ENCODE data around the gene OAS3.
"Not testable (repeated sequence)": the region's sequence is repeated elsewhere in the genome, so short reads cannot be mapped to it uniquely, and the experiment has no call there.

Gene OAS3

DNA sequence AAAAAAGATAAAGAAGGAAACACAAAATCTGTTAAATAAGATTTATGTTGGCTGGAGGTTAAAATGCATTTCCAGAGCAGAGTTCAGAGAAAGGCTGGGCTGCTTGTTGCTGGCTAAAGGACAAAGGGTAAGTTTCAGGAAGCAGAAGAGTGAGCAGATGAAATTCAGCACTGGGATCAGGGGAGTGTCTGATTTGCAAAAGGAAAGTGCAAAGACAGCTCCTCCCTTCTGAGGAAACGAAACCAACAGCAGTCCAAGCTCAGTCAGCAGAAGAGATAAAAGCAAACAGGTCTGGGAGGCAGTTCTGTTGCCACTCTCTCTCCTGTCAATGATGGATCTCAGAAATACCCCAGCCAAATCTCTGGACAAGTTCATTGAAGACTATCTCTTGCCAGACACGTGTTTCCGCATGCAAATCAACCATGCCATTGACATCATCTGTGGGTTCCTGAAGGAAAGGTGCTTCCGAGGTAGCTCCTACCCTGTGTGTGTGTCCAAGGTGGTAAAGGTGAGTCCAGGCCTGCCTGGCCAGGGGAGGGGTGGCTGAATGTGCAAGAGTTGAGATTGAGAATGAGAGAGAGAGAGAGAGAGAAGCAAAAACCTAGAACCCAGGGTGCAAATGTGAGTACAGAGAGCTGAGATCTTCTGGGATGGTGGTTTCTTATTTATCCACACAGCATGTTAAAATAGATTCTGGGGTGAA is 31.4 kb upstream of the OAS3 start, which contains the start of gene OAS1:
TSS of gene OAS1 (plus strand) at position 251 of the 703 bp plus-strand sequence. CDS start at position 329, 78 bp downstream.
- H3K4me3 ChIP-seq: peak within 1 kb of the TSS; percentile 59

GRCh38 chr12:112907415-112908157 is 30.7 kb upstream of the OAS3 start:
- Histone ChIP-seq H3K4me1 (peaks cover 19% of the 10 kb centered on the region), H3K36me3 (no peaks in the 10 kb centered on the region), H3K4me3 (peak overlapping the region; percentile 59), H3K9me3 (peaks cover 12% of the 10 kb centered on the region), H3K9ac (0 out of 2 replicates have a peak overlapping the region, but pooled peaks have one; percentile 40), H4K20me1 (no peaks in the 10 kb centered on the region), H3K27me3 (no peaks in the 10 kb centered on the region), H3K27ac (no peak overlapping the region), H3K4me2 (peak overlapping the region; percentile 88)
- no peak for TF ChIP-seq Cebpa-rat (IDR thresholded peaks at IDR 0.05)

More for the DNA sequence above, 31.4 kb upstream of the OAS3 start, which contains the start of gene OAS1:
- H3K4me2 ChIP-seq: peak within 1 kb of the TSS; percentile 88
- H3K27ac ChIP-seq: peak within 1 kb of the TSS; percentile 42; the same call in 1 of the 2 replicates
- peak within 1 kb of the TSS; percentile 40; the same call in 1 of the 2 replicates for H3K9ac ChIP-seq
- no peaks in the 10 kb centered on the region for H3K27me3 ChIP-seq
- H3K4me1 ChIP-seq: peaks cover 26% of the 10 kb centered on the region
- no peak for TF ChIP-seq Cebpa-rat (IDR thresholded peaks at IDR 0.05)
- H3K9me3 ChIP-seq: peaks cover 5% of the 10 kb centered on the region
- H3K36me3 ChIP-seq: no peaks in the 10 kb centered on the region
- no peaks in the 10 kb centered on the region for H4K20me1 ChIP-seq

DNA sequence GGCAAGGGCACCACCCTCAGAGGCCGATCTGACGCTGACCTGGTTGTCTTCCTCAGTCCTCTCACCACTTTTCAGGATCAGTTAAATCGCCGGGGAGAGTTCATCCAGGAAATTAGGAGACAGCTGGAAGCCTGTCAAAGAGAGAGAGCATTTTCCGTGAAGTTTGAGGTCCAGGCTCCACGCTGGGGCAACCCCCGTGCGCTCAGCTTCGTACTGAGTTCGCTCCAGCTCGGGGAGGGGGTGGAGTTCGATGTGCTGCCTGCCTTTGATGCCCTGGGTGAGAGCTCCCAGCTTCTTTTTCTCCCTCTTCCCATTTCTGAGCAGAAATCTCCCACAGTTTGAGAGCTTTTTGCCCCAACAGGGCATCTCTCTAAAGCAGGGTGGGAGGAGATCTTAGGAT is 29.7 kb upstream of the OAS3 start:
- Histone ChIP-seq H3K9me3 (peaks cover 21% of the 10 kb centered on the region), H3K4me3 (no peak overlapping the region), H3K4me1 (peaks cover 19% of the 10 kb centered on the region), H3K36me3 (no peaks in the 10 kb centered on the region), H4K20me1 (no peaks in the 10 kb centered on the region), H3K27me3 (no peaks in the 10 kb centered on the region), H3K4me2 (no peak overlapping the region), H3K27ac (no peak overlapping the region), H3K9ac (no peak overlapping the region)
- TF ChIP-seq Cebpa-rat (IDR thresholded peaks at IDR 0.05): no peak

- no peak for TF ChIP-seq Cebpa-rat (IDR thresholded peaks at IDR 0.05)
- no peak overlapping the region for H3K9ac ChIP-seq
- peaks cover 28% of the 10 kb centered on the region for H3K9me3 ChIP-seq
- no peaks in the 10 kb centered on the region for H4K20me1 ChIP-seq
- H3K27me3 ChIP-seq: no peaks in the 10 kb centered on the region
- H3K27ac ChIP-seq: no peak overlapping the region
- H3K4me3 ChIP-seq: no peak overlapping the region
- no peaks in the 10 kb centered on the region for H3K36me3 ChIP-seq
- peaks cover 19% of the 10 kb centered on the region for H3K4me1 ChIP-seq
- no peak overlapping the region for H3K4me2 ChIP-seq
Observed at GRCh38 chr12:112909693-112910092, 28.6 kb upstream of the OAS3 start.

- no peak overlapping the region for H3K4me2 ChIP-seq
- no peak for TF ChIP-seq Cebpa-rat (IDR thresholded peaks at IDR 0.05)
Observed at GRCh38 chr12:112913038-112913688, 25.1 kb upstream of the OAS3 start.

DNA sequence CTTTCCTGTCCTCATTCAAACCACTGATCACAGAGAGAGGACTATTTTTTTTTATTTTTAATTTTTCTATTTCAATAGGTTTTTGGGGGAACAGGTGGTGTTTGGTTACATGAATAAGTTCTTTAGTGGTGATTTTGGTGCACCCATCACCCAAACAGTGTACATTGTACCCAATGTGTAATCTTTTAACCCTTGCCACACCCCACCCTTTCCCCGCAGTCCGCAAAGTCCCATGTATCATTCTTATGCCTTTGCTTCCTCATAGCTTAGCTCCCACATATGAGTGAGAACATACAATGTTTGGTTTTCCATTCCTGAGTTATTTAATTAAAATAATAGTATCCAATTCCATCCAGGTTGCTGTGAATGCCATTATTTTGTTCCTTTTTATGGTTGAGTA is 24.4 kb upstream of the OAS3 start:
- H3K4me3 ChIP-seq, H3K27ac ChIP-seq, H3K4me2 ChIP-seq, H3K4me1 ChIP-seq, H4K20me1 ChIP-seq, H3K9ac ChIP-seq, H3K27me3 ChIP-seq, H3K36me3 ChIP-seq: not testable (repeated sequence)
- peaks cover 28% of the 10 kb centered on the region for H3K9me3 ChIP-seq

More at GRCh38 chr12:112913038-112913688, 25.1 kb upstream of the OAS3 start:
- Histone ChIP-seq H3K27ac (no peak overlapping the region), H3K4me1 (no peaks in the 10 kb centered on the region), H3K4me3 (no peak overlapping the region), H3K9me3 (peaks cover 28% of the 10 kb centered on the region), H4K20me1 (no peaks in the 10 kb centered on the region), H3K27me3 (no peaks in the 10 kb centered on the region), H3K36me3 (no peaks in the 10 kb centered on the region), H3K9ac (no peak overlapping the region)

DNA sequence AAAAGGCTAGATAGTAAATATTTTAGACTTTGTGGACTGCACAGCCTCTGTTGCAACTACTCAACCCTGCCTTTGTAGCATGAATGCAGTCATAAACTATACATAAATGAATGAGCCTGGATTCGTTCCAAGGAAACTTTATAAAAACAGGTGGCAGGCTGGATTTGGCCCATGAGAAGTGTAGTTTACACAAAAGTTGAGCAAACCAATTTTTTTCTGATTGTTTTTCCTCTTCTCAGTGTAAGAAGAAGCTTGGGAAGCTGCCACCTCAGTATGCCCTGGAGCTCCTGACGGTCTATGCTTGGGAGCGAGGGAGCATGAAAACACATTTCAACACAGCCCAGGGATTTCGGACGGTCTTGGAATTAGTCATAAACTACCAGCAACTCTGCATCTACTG is 22.0 kb upstream of the OAS3 start:
- Histone ChIP-seq H3K9ac (no peak overlapping the region), H3K27ac (no peak overlapping the region), H3K4me3 (no peak overlapping the region), H3K36me3 (no peaks in the 10 kb centered on the region), H3K4me2 (no peak overlapping the region), H3K9me3 (peaks cover 28% of the 10 kb centered on the region), H4K20me1 (no peaks in the 10 kb centered on the region), H3K4me1 (no peaks in the 10 kb centered on the region), H3K27me3 (no peaks in the 10 kb centered on the region)
- TF ChIP-seq Cebpa-rat (IDR thresholded peaks at IDR 0.05): no peak

DNA sequence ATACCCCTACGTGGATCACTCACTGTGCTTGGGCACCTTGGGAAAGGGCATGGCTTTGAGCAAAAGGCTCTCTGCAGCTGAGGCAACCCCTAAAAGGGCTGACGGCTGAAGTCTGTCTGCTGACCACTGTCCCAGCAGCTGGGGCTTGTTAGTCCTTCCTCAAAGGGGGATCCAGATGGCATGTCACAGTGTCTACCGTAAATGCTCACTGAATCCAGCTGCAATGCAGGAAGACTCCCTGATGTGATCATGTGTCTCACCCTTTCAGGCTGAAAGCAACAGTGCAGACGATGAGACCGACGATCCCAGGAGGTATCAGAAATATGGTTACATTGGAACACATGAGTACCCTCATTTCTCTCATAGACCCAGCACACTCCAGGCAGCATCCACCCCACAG is 19.2 kb upstream of the OAS3 start:
- Histone ChIP-seq H3K4me2 (no peak overlapping the region), H3K9ac (no peak overlapping the region), H4K20me1 (no peaks in the 10 kb centered on the region), H3K36me3 (no peaks in the 10 kb centered on the region), H3K4me3 (no peak overlapping the region), H3K27me3 (no peaks in the 10 kb centered on the region), H3K9me3 (peaks cover 1% of the 10 kb centered on the region; the same call in 1 of the 2 replicates), H3K27ac (no peak overlapping the region), H3K4me1 (no peaks in the 10 kb centered on the region)
- TF ChIP-seq Cebpa-rat (IDR thresholded peaks at IDR 0.05): no peak

DNA sequence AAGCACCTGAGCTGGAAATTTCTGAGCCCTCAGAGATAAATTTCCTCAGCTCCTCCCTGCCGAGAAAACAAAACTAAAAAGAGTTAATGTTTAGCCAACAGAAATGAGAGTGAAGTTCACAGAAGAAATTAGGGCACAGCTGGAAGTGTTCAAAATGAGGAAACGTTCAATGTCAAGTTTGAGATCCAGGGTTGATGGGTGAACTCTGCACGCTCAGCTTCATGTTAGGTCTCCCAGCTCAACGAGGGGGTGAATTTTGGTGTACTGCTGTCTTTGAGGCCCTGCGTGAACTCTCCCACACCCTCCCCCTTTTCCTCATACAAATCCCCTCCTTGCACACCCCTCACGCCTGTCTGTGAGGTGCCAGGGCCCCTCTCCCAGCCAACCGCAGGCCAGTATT is 13.3 kb upstream of the OAS3 start:
- Histone ChIP-seq H3K9me3 (peaks cover 20% of the 10 kb centered on the region), H3K9ac (no peak overlapping the region), H3K27me3 (no peaks in the 10 kb centered on the region), H3K4me2 (peak overlapping the region; percentile 28), H3K36me3 (no peaks in the 10 kb centered on the region), H3K4me3 (no peak overlapping the region), H3K4me1 (peaks cover 10% of the 10 kb centered on the region; the same call in 1 of the 2 replicates), H3K27ac (no peak overlapping the region), H4K20me1 (no peaks in the 10 kb centered on the region)
- TF ChIP-seq Cebpa-rat (IDR thresholded peaks at IDR 0.05): no peak

DNA sequence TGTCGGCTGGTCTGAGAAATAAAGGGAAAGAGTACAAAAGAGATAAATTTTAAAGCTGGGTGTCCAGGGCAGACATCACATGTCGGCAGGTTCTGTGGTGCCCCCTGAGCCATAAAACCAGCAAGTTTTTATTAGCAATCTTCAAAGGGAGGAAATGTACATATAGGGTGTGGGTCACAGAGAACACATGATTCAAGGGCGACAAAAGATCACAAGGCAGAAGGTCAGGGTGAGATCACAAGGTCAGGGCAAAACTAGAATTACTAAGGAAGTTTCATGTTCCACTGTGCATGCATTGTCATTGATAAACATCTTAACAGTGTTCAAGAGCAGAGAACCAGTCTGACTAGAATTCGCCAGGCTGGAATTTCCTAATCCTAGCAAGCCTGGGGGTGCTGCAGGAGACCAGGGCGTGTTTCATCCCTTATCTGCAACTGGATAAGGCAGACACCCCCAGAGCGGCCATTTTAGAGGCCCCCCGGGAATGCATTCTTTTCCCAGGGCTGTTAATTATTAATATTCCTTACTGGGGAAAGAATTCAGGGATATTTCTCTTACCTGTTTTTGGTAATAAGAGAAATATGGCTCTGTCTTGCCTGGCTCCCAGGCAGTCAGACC is 11.7 kb upstream of the OAS3 start:
- not testable (repeated sequence) for H3K27ac ChIP-seq, H3K4me2 ChIP-seq, H3K4me3 ChIP-seq

More for the DNA sequence above, 11.7 kb upstream of the OAS3 start:
- H3K27me3 ChIP-seq, H3K9ac ChIP-seq, H3K4me1 ChIP-seq, H4K20me1 ChIP-seq, H3K36me3 ChIP-seq: not testable (repeated sequence)
- H3K9me3 ChIP-seq: peaks cover 20% of the 10 kb centered on the region

Data from BLaER1 (cell line).